Body of pancreas (tissue), 4 donors: ENCODE measurements around the gene CTSD. TPM values are rescaled to one million over a fixed set of nuclear protein-coding genes. Genes with fewer than 3 reads are reported as not detected.

Experiments
- ATAC-seq: fragments of 150-250 bp; one replicate; pipeline ENCODE4 v1.9.1; 2016
- DNase-seq, 4 donors: peaks; one replicate each; pipeline ENCODE4 v3.0.0-alpha.2; 2019
- H3K27ac ChIP-seq, 4 donors: fragments of 200-600 bp; sonication (generic); 1 replicate in 3 of 4; 2 replicates in 1 of 4; pipeline versions ENCODE4 v1.5.1 to v1.6.1; 2016 to 2019; ENCODE audit warnings: mild to moderate bottlenecking in 1 of 4, mixed read lengths in 1 of 4, moderate library complexity in 1 of 4
- H3K27me3 ChIP-seq, 2 donors: fragments of 200-600 bp; sonication (generic); one replicate each; pipeline ENCODE4 v1.6.0; 2016; ENCODE audit warnings: mild to moderate bottlenecking in 1 of 2
- H3K36me3 ChIP-seq, 2 donors: fragments of 200-600 bp; sonication (generic); replicated peaks in 1 of 2; 2 replicates each; pipeline ENCODE4 v1.5.1; 2016; ENCODE audit warnings: low read depth in 2 of 2; ENCODE audit not compliant: insufficient read depth in 1 of 2
- H3K4me1 ChIP-seq: fragments of 200-600 bp; sonication (generic); one replicate; pipeline ENCODE4 v1.6.0; 2016
- H3K4me3 ChIP-seq, 2 donors: fragments of 200-600 bp; sonication (generic); 1 replicate in 1 of 2; 2 replicates in 1 of 2; pipeline ENCODE4 v1.5.1; 2016 to 2019
- H3K9me3 ChIP-seq, 3 donors: fragments of 200-600 bp; sonication (generic); 1 replicate in 2 of 3; 2 replicates in 1 of 3; pipeline ENCODE4 v1.5.1; 2016
- CTCF ChIP-seq, 7 experiments: fragments of 450-650 bp in 4 of 7; fragments of 200-600 bp in 3 of 7; sonication (generic) in 3 of 7; IDR thresholded peaks; one replicate each; pipeline ENCODE4 v1.5.1; 2016 to 2019; ENCODE audit warnings: antibody characterized with exemption in 7 of 7
- POLR2A ChIP-seq, 3 donors: fragments of 450-650 bp; IDR thresholded peaks; one replicate each; pipeline ENCODE4 v1.6.1; 2016; ENCODE audit warnings: antibody characterized with exemption in 3 of 3, mild to moderate bottlenecking in 2 of 3
- WGBS, 2 donors: methylation state at CpG; one replicate each; pipeline ENCODE4 v1.1.5; 2017; 5-methylcytosine and 5-hydroxymethylcytosine counted together
- intact Hi-C: fragments of 100-400 bp; cut with DNase I; formaldehyde crosslinking; loops from one replicate; pipeline ENCODE4 v1.15.1; 2023
- total RNA-seq, 2 donors: library from RNA; depleted of rRNA; stranded (reverse); fragments of >200 nt; gene quantifications; one replicate each; pipeline ENCODE4 v1.1.0, GENCODE V29; 2016

Gene CTSD
- total RNA-seq, 2 donors from 2014 or later = 214 to 255 TPM

GRCh38 chr11:1755344-1755691 lies 8.4 kb downstream of the CTSD start:
- 83 to 90% methylated on average over 9 of the region's 9 CpGs for WGBS, 2 donors
- H3K4me1 ChIP-seq = peaks cover 30% of the 10 kb centered on the region
- no peak for DNase-seq
- intact Hi-C loops = no loop called here
- ATAC-seq = no peak
- no peaks in the 10 kb centered on the region for H3K9me3 ChIP-seq
- H3K4me3 ChIP-seq = no peak overlapping the region
- no peaks in the 10 kb centered on the region for H3K27me3 ChIP-seq
- TF ChIP-seq POLR2A (IDR thresholded peaks at IDR 0.05) = no peak
- TF ChIP-seq CTCF (IDR thresholded peaks at IDR 0.05) = no peak
- H3K27ac ChIP-seq = no peak overlapping the region
- peaks cover 19 to 36% of the 10 kb centered on the region in 2 donors for H3K36me3 ChIP-seq

- intact Hi-C loops = no loop called here
- no peak for TF ChIP-seq CTCF (IDR thresholded peaks at IDR 0.05)
- no peak for TF ChIP-seq POLR2A (IDR thresholded peaks at IDR 0.05)
- no peaks in the 10 kb centered on the region for H3K27me3 ChIP-seq
- peaks cover 17 to 36% of the 10 kb centered on the region in 2 donors for H3K36me3 ChIP-seq
- no peaks in the 10 kb centered on the region for H3K9me3 ChIP-seq
- H3K4me1 ChIP-seq = peaks cover 28% of the 10 kb centered on the region
- H3K4me3 ChIP-seq = no peak overlapping the region
- no peak for ATAC-seq
- no peak for DNase-seq
- 85 to 95% methylated on average over 8 of the region's 8 CpGs for WGBS, 2 donors
- no peak overlapping the region for H3K27ac ChIP-seq
Observed at GRCh38 chr11:1754376-1755150, 9.2 kb downstream of the CTSD start.

GRCh38 chr11:1753929-1754305 lies 9.8 kb downstream of the CTSD start:
- no peak overlapping the region for H3K4me3 ChIP-seq
- 56 to 90% methylated on average over 2 to 13 of the region's 14 CpGs for whole genome bisulfite sequencing, 2 donors
- peaks cover 17 to 33% of the 10 kb centered on the region in 2 donors for H3K36me3 ChIP-seq
- no peak for ATAC-seq
- peaks cover 32% of the 10 kb centered on the region for H3K4me1 ChIP-seq
- no peaks in the 10 kb centered on the region for H3K27me3 ChIP-seq
- TF ChIP-seq POLR2A (IDR thresholded peaks at IDR 0.05) = no peak
- TF ChIP-seq CTCF (IDR thresholded peaks at IDR 0.05) = no peak
- DNase-seq = no peak
- no peaks in the 10 kb centered on the region for H3K9me3 ChIP-seq
- intact Hi-C loops = no loop called here
- H3K27ac ChIP-seq = no peak overlapping the region

GRCh38 chr11:1753229-1753928 lies 10.3 kb downstream of the CTSD start:
- 87 to 97% methylated on average over 12 to 31 of the region's 38 CpGs for WGBS, 2 donors
- no peak overlapping the region for H3K27ac ChIP-seq

More at GRCh38 chr11:1753229-1753928, 10.3 kb downstream of the CTSD start:
- H3K4me1 ChIP-seq = peaks cover 37% of the 10 kb centered on the region
- H3K27me3 ChIP-seq = no peaks in the 10 kb centered on the region
- H3K4me3 ChIP-seq = no peak overlapping the region
- DNase-seq (no peak), ATAC-seq (no peak)
- peaks cover 17 to 33% of the 10 kb centered on the region in 2 donors for H3K36me3 ChIP-seq
- TF ChIP-seq CTCF (IDR thresholded peaks at IDR 0.05) (no peak), POLR2A (IDR thresholded peaks at IDR 0.05) (no peak)
- H3K9me3 ChIP-seq = no peaks in the 10 kb centered on the region
- intact Hi-C loops = no loop called here
